ENCODE measurements around the gene B4GALNT2.
A peak's percentile ranks its signal among the peaks of the same experiment; 100 is the strongest.

Gene B4GALNT2

GRCh38 chr17:49210158-49211029, 77.8 kb downstream of the B4GALNT2 start, which contains the start of the genes ABI3 and GNGT2:
Gene ABI3 (plus strand): TSS chr17:49210707. CDS start chr17:49210725, 18 bp downstream.
Gene GNGT2 (minus strand): TSS chr17:49210574. CDS start chr17:49207422, 3,152 bp downstream.
- DNase-seq (ENCODE audit: low read depth), result peak; percentile 13

- DNase-seq (ENCODE audit: low read depth), result no peak
These were observed 80.8 kb downstream of the B4GALNT2 start for GRCh38 chr17:49213399-49213798.

DNA sequence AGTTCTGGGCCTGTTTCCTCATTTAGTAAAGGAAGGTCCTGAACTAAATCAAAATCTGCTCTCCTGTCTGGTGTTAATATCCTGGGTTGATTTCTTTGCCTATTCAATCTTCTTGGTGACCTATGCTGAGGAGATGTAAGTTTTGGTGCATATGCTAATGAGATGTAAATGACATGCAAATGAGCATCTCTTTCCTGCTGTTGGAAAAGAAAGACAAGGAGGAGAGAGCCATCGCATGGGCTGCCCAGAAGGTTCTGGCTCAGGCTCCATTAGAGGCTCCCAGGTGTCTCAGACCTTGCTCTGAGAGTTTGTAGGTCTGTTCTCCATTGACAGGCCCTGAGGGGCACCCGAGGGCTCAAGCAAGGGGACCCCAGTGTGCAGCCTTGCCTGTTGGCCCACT, 81.3 kb downstream of the B4GALNT2 start:
- DNase-seq (ENCODE audit: low read depth), result no peak

DNA sequence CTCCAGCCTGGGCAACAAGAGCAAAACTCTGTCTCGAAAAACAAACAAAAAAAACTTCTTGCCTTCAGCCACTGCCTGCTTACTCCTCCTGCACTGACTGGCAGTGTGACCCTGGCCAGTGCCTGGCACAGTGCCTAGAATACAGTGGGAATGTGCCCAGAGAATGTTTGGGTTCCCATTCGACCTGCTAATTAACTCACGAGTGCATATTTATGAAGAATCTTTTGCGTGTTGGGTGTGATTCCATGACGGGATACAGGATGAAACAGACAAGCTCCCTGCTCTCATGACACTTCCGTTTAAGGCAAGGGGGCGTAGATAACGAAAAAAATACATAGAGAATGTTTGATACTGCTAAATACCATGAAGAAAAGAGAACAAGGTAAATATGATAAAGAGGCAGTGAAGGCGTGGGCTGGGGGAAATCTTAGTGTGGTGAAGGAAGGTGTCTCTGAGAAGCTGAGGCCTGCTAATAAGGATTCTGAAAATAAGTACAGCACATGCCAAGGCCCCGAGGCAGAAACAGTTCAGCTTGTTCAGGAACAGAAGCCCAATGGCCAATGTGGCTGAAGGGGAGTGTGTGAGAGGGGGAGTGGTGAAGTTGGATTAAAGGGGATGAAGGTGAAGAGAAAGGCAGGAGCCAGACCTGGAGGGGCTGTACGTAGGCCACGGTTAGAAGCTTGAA, 82.2 kb downstream of the B4GALNT2 start:
- no peak for DNase-seq (ENCODE audit: low read depth)

GRCh38 chr17:49216482-49216881, 83.9 kb downstream of the B4GALNT2 start:
- DNase-seq (ENCODE audit: low read depth), result no peak

DNA sequence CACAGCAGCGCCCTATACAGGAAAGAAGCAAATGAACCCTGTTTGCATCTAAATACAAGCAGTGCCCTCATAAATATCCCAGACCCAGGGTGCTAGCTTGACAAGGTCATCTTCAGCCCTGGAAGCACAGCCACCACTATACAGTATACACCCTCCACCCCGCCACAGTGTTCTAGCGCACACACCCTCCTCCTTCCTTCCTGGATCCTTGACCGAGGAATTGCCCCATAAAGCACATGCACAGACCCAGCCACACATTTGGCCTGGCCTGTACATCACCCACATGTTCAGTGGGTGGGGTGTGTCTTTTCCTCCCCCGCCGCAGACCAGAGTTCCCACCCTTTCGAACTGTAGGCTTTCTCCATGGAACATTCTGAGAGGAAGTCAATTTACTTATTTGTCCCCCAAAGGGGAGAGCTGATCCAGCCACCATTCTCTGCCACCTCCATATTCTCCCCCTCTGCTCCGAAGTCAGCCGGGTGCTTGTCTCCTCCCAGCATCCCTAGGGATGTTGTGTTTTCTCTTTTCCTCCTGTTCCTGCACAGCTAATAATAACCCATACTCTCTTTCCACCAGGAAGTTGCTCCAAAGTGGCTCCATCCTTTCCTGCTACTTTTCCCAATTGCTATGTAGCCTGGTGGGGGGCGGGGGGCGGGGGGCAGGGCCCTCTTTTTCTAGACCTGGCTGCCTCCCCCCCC, 84.5 kb downstream of the B4GALNT2 start:
- DNase-seq (ENCODE audit: low read depth), result no peak

- no peak for DNase-seq (ENCODE audit: low read depth)
These were observed 85.3 kb downstream of the B4GALNT2 start for GRCh38 chr17:49217651-49218413.

DNA sequence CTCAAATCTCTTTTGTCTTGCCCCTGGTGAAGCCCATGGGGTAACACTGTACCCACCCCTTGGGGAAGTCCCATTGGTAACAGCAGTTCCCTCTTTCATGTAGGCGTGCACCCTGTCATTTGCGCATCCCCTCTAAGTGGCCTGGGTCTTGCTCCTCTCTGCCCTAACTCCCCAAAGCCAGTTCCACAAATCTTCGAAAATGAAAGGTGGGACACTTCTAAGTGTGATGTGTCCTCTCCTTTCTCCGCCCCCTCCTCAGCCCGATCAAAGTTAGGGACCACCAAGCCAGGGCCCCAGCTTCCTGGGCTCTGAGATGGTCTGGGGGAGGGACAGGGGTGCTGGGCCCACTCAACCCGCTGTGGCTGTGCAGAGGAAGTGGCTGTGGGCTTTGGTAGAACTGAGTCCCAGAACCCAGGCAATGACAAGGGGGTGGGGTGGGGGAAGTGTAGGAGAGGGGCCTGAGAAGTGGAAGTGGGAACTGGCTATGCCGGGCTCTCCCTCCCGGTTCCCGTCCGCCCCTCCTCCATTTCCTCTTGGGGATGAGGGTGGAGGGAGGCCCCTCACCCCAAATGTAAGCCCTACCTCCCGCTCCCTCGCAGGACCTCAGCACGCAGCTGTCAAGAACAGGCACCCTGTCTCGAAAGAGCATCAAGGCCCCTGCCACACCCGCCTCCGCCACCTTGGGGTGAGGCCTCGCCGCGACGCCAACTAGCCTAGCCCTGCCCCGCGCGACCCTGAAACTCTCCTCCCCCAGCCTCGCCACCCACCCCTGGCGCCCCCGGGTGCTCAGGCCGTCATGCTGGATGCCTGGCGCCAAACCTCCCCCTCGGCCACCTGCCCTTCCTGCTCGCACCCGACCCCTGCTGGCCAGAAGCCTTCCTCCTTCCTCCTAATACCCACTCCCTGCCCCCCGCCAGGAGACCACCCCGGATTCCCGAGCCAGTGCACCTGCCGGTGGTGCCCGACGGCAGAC, 86.7 kb downstream of the B4GALNT2 start:
- no peak for DNase-seq (ENCODE audit: low read depth)

DNA sequence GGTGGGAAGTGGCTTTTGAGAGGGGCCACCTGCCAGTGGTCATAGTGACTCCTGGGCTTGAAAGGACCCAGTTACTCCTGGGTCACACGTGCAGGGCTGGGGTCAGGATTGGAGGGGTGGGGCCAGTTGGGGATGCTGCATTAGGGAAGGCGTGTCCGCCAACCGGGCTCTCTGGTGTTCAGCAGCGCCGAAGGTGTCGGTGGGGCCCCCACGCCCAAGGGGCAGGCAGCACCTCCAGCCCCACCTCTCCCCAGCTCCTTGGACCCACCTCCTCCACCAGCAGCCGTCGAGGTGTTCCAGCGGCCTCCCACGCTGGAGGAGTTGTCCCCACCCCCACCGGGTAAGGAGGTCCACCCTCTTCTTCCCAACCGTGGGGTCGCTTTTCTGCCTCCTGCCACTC, 87.4 kb downstream of the B4GALNT2 start:
- DNase-seq (ENCODE audit: low read depth), result no peak

- DNase-seq (ENCODE audit: low read depth), result no peak
These were observed 90.6 kb downstream of the B4GALNT2 start for GRCh38 chr17:49223168-49223516.

GRCh38 chr17:49223517-49224197, 91.1 kb downstream of the B4GALNT2 start:
- DNase-seq (ENCODE audit: low read depth), result no peak

DNA sequence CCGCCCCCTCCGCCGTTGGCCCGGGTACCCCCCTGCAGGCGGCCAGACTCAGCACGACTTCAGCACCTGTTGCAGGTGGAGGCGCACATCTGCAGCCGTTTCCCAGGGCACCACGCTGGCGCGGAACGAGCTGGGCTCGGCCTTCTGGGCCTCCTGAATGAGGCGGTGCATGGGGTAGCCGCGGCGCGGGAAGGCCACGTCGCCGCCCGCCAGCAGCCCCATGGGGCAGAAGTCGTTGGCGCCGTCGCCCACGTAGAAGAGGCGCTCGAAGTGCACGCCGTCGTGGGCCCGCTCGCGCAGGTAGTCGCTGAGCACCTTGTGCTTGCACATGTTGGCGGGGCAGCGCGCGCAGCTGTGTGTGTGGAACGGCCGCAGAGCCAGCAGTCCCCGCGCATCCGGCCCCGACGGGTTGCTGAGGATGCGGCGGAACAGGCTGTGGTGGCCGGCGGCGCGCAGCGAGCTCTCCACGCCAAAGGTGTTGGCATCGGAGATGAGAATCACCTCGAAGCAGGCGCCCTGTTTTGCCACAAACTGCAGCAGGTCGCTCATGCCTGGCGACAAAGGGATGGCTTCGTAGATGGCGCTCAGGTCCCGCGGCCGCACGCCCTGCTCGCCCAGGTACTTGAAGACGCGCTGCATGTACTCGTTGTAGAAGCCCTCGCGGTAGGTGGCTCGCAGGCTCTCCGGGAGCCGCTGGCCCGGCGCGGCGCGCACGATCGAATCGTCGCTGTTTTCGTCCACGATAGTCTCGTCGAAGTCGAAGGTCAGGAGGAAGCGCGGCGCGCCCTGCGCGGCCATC, 91.8 kb downstream of the B4GALNT2 start:
- no peak for DNase-seq (ENCODE audit: low read depth)

DNA sequence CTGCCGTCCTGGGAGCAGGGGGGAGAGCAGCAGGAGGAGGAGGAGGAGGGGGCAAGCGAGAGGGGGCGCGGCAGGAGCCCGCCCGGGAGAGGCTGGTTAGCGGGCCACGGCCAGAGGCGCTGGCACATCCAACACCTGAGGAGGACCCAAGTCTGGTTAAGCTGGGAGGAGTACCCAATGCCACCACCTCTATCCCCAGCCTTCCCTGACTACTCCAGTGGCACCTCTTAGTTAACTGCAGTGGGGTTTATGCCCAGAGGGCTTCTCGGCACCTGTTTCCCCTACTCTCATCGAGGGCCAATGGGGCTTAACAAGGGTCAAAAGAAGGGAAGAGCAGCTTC, 92.4 kb downstream of the B4GALNT2 start:
- DNase-seq (ENCODE audit: low read depth), result no peak

DNA sequence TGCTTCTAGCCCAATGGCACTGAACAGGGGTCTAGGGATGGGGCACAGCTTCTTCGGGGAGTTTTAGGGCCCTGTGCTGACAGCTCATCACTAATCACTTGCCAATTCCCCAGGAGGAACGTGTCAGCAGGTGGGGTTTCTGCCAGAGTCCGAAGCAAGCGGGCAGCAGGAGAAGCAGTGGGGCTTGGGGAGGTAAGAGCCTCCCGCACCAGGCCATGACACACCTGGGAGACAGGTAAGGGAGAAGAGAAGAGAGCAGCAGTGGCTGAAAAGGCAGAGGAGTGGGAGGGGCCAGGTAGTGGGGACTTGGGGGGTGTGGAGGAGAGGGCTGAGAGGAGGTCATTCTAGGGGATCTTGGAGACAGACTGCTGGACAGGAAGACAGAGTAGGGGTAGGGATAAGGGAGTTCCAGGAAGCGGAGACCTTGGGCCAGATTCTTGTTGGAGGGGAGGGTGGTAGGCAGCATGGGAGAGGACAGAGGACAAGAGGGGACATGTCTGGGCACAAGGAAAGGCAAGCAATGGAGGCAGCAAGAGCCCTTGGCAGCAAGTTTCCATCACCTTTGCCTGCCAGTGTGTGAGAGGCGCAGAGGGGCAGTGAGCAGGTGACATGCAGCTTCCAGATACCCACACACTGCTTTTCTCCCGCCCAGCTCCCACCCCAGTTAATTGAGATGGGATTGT, 93.1 kb downstream of the B4GALNT2 start:
- no peak for DNase-seq (ENCODE audit: low read depth)

All from amniotic epithelial cell (primary cell).